CD14-positive monocyte (primary cell): ENCODE measurements around the gene COQ8A. TPM values are rescaled to one million over a fixed set of nuclear protein-coding genes. Genes with fewer than 3 reads are reported as not detected.

Experiments
- DNase-seq, 3 donors: peaks; one replicate each; pipeline ENCODE4 v3.0.0-alpha.2; 2011 to 2022
- H2AFZ ChIP-seq: 2 replicates; pipeline ENCODE4 v1.6.0; 2012; ENCODE audit warnings: mild to moderate bottlenecking, low read depth, low read length, inconsistent platforms; ENCODE audit not compliant: insufficient read depth, poor library complexity, severe bottlenecking
- H3K27ac ChIP-seq, 2 donors: 1 replicate in 1 of 2; 2 replicates in 1 of 2; pipeline ENCODE4 v1.5.1; 2012 to 2013; ENCODE audit warnings: low read length in 2 of 2, control low read depth in 1 of 2, inconsistent platforms in 1 of 2, low read depth in 1 of 2, mild to moderate bottlenecking in 1 of 2
- H3K27me3 ChIP-seq, 2 donors: one replicate each; pipeline versions ENCODE4 v1.6.0 to v1.6.1; 2011 to 2013; ENCODE audit warnings: low read length in 2 of 2; ENCODE audit not compliant: control insufficient read depth in 2 of 2, insufficient read depth in 2 of 2
- H3K36me3 ChIP-seq, 2 donors: replicated peaks in 1 of 2; 1 replicate in 1 of 2; 2 replicates in 1 of 2; pipeline versions ENCODE4 v1.5.1 to v1.6.1; 2012 to 2013; ENCODE audit warnings: low read length in 2 of 2, control low read depth in 1 of 2, inconsistent platforms in 1 of 2, mild to moderate bottlenecking in 1 of 2; ENCODE audit not compliant: insufficient read depth in 2 of 2, control insufficient read depth in 1 of 2
- H3K4me1 ChIP-seq, 2 donors: 1 replicate in 1 of 2; 2 replicates in 1 of 2; pipeline versions ENCODE4 v1.5.1 to v1.6.1; 2012 to 2013; ENCODE audit warnings: low read length in 2 of 2, control low read depth in 1 of 2, inconsistent platforms in 1 of 2, mild to moderate bottlenecking in 1 of 2, moderate library complexity in 1 of 2; ENCODE audit not compliant: insufficient read depth in 2 of 2, control insufficient read depth in 1 of 2
- H3K4me2 ChIP-seq: replicated peaks from 2 replicates; pipeline ENCODE3; 2012; ENCODE audit warnings: low read length, moderate library complexity, mild to moderate bottlenecking; ENCODE audit not compliant: poor library complexity, severe bottlenecking; ENCODE audit errors: extremely low read depth
- H3K4me3 ChIP-seq, 3 experiments: fragments of 200-600 bp in 1 of 3; sonication (generic) in 1 of 3; replicated peaks in 1 of 3; 1 replicate in 2 of 3; 2 replicates in 1 of 3; pipeline ENCODE4 v1.5.1; 2011 to 2013; ENCODE audit warnings: low read length in 3 of 3, mild to moderate bottlenecking in 3 of 3, control low read depth in 2 of 3, low read depth in 2 of 3, inconsistent platforms in 1 of 3, moderate library complexity in 1 of 3
- H3K79me2 ChIP-seq: 2 replicates; pipeline ENCODE4 v1.6.0; 2012; ENCODE audit warnings: mild to moderate bottlenecking, control low read depth, inconsistent platforms, low read length, moderate library complexity; ENCODE audit not compliant: insufficient read depth
- H3K9ac ChIP-seq: 2 replicates; pipeline ENCODE4 v1.6.0; 2017; ENCODE audit warnings: low read length, mild to moderate bottlenecking; ENCODE audit not compliant: insufficient read depth, poor library complexity, severe bottlenecking
- H3K9me3 ChIP-seq, 2 donors: replicated peaks in 1 of 2; 1 replicate in 1 of 2; 2 replicates in 1 of 2; pipeline versions ENCODE4 v1.5.1 to v1.6.1; 2012 to 2013; ENCODE audit warnings: low read length in 2 of 2, control low read depth in 1 of 2; ENCODE audit not compliant: control insufficient read depth in 1 of 2, insufficient read depth in 1 of 2
- H4K20me1 ChIP-seq: 2 replicates; pipeline ENCODE4 v1.6.0; 2012; ENCODE audit warnings: mild to moderate bottlenecking, low read length, control low read depth, moderate library complexity; ENCODE audit not compliant: insufficient read depth
- H3K27ac Mint-ChIP-seq, 7 donors: one replicate each; pipeline ENCODE4 v1.8.0; 2020; ENCODE audit warnings: mild to moderate bottlenecking in 7 of 7, mixed read lengths in 7 of 7, moderate library complexity in 6 of 7, inconsistent platforms in 2 of 7
- H3K27me3 Mint-ChIP-seq, 3 donors: one replicate each; pipeline ENCODE4 v1.8.0; 2021 to 2022; ENCODE audit warnings: low read depth in 3 of 3, mild to moderate bottlenecking in 3 of 3, mixed read lengths in 3 of 3, moderate library complexity in 3 of 3, inconsistent platforms in 1 of 3
- H3K36me3 Mint-ChIP-seq, 2 donors: one replicate each; pipeline ENCODE4 v1.8.0; 2020; ENCODE audit warnings: mixed read lengths in 2 of 2, inconsistent platforms in 1 of 2, mild to moderate bottlenecking in 1 of 2
- H3K4me1 Mint-ChIP-seq: one replicate; pipeline ENCODE4 v1.8.0; 2020; ENCODE audit warnings: mild to moderate bottlenecking, mixed read lengths
- H3K4me3 Mint-ChIP-seq, 2 donors: one replicate each; pipeline ENCODE4 v1.8.0; 2020; ENCODE audit warnings: mild to moderate bottlenecking in 2 of 2, mixed read lengths in 2 of 2, moderate library complexity in 1 of 2
- H3K9me3 Mint-ChIP-seq, 7 donors: one replicate each; pipeline ENCODE4 v1.8.0; 2020 to 2022; ENCODE audit warnings: mixed read lengths in 7 of 7, mild to moderate bottlenecking in 6 of 7, moderate library complexity in 6 of 7, inconsistent platforms in 2 of 7
- CTCF ChIP-seq: fragments of 200-600 bp; IDR thresholded peaks from one replicate; pipeline ENCODE4 v1.8.0; 2022; ENCODE audit warnings: antibody characterized with exemption, mild to moderate bottlenecking
- WGBS: methylation state at CpG from one replicate; pipeline ENCODE4 v1.1.5; 2013; ENCODE audit warnings: missing lambda C conversion rate; ENCODE audit not compliant: insufficient coverage; 5-methylcytosine and 5-hydroxymethylcytosine counted together
- intact Hi-C, 2 donors: fragments of 100-400 bp; cut with micrococcal nuclease; formaldehyde crosslinking; loops; one replicate each; pipeline versions ENCODE4 v1.15.0 to v1.15.1; 2023
- polyA plus RNA-seq, 3 donors: library from polyadenylated mRNA; depleted of rRNA in 1 of 3; unstranded in 2 of 3; stranded (reverse) in 1 of 3; fragments of 300-500 nt in 2 of 3; fragments of >200 nt in 1 of 3; fragmentation: Illumina TruSeq in 2 of 3; gene quantifications; 1 replicate in 2 of 3; 2 replicates in 1 of 3; pipeline ENCODE4 v1.2.3, GENCODE V29; 2012 to 2021

COQ8A gene
- polyA plus RNA-seq, 3 donors, result 33.1 to 44.7 (median 38.2) TPM

GRCh38 chr1:226956942-226957713, 17.0 kb downstream of the COQ8A start:
- peaks cover 0 to 3% of the 10 kb centered on the region in 2 donors for H3K4me1 ChIP-seq
- TF ChIP-seq CTCF, result no peak
- Mint-ChIP-seq H3K4me1 (peaks cover 11% of the 10 kb centered on the region), H3K4me3 (no peak overlapping the region), H3K36me3 (peaks cover 11 to 27% of the 10 kb centered on the region in 2 donors), H3K9me3 (peaks cover 6 to 25% (median 20%) of the 10 kb centered on the region in 7 donors), H3K27ac (peak overlapping the region in 2 of 7 donors; percentile 41 to 63), H3K27me3 (peaks cover 0 to 1% (median 0%) of the 10 kb centered on the region in 3 donors)
- no peak overlapping the region for H3K4me2 ChIP-seq
- H3K9me3 ChIP-seq, result peaks cover 0 to 26% of the 10 kb centered on the region in 2 donors
- H3K79me2 ChIP-seq, result peaks cover 81% of the 10 kb centered on the region
- no peak overlapping the region for H3K27ac ChIP-seq
- peaks cover 85% of the 10 kb centered on the region for H4K20me1 ChIP-seq
- no peak for DNase-seq
- no peak overlapping the region for H2AFZ ChIP-seq
- intact Hi-C loops, result no loop called here
- no peak overlapping the region for H3K9ac ChIP-seq
- H3K4me3 ChIP-seq, result no peak overlapping the region
- H3K27me3 ChIP-seq, result no peaks in the 10 kb centered on the region
- H3K36me3 ChIP-seq, result no peaks in the 10 kb centered on the region
- 96% methylated on average over 5 of the region's 6 CpGs for whole genome bisulfite sequencing

GRCh38 chr1:226957714-226958113, 17.6 kb downstream of the COQ8A start:
- Histone ChIP-seq H3K4me1 (peaks cover 0 to under 1% of the 10 kb centered on the region in 2 donors), H2AFZ (no peak overlapping the region), H3K9me3 (peaks cover 0 to 26% of the 10 kb centered on the region in 2 donors), H3K79me2 (peaks cover 82% of the 10 kb centered on the region), H3K4me2 (no peak overlapping the region), H3K4me3 (no peak overlapping the region), H3K27ac (no peak overlapping the region), H3K9ac (no peak overlapping the region), H3K36me3 (peaks cover 1 to 5% of the 10 kb centered on the region in 2 donors), H4K20me1 (peaks cover 85% of the 10 kb centered on the region), H3K27me3 (no peaks in the 10 kb centered on the region)
- intact Hi-C loops, result no loop called here
- no peak overlapping the region for H3K4me3 Mint-ChIP-seq
- H3K27me3 Mint-ChIP-seq, result peaks cover 0 to 1% (median 0%) of the 10 kb centered on the region in 3 donors
- no peak for TF ChIP-seq CTCF
- H3K36me3 Mint-ChIP-seq, result peaks cover 11 to 33% of the 10 kb centered on the region in 2 donors
- peaks cover 6 to 25% (median 20%) of the 10 kb centered on the region in 7 donors for H3K9me3 Mint-ChIP-seq
- peak overlapping the region in 1 of 7 donors; percentile 11 for H3K27ac Mint-ChIP-seq
- peaks cover 13% of the 10 kb centered on the region for H3K4me1 Mint-ChIP-seq
- 100% methylated on average over 9 of the region's 11 CpGs for WGBS
- no peak for DNase-seq
